ENCODE data around the gene PCBD1. TPM values are rescaled to one million over a fixed set of nuclear protein-coding genes. Genes with fewer than 3 reads are reported as not detected.

Gene PCBD1
- total RNA-seq, 1 experiment from 2014 or later, result 39.7 TPM

DNA sequence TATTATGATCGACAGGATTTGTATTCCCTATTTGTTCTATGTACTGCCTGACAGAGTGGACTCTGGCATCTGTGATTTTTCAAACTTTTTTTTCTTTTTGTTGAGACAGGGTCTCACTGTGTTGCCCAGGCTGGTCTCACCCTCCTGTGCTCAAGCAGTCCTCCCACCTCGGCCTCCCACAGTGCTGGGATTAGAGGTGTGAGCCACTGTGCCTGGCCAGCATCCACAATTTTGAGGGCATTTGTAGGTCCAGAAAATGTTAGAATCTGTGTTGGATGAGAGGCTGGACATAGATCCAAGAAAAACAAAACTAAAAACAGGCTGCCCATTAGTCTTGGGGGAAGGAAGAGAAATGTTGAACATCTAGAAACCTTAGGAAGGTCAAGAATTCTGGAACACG, 38.3 kb downstream of the PCBD1 start:
- TF ChIP-seq, protein P1, sequence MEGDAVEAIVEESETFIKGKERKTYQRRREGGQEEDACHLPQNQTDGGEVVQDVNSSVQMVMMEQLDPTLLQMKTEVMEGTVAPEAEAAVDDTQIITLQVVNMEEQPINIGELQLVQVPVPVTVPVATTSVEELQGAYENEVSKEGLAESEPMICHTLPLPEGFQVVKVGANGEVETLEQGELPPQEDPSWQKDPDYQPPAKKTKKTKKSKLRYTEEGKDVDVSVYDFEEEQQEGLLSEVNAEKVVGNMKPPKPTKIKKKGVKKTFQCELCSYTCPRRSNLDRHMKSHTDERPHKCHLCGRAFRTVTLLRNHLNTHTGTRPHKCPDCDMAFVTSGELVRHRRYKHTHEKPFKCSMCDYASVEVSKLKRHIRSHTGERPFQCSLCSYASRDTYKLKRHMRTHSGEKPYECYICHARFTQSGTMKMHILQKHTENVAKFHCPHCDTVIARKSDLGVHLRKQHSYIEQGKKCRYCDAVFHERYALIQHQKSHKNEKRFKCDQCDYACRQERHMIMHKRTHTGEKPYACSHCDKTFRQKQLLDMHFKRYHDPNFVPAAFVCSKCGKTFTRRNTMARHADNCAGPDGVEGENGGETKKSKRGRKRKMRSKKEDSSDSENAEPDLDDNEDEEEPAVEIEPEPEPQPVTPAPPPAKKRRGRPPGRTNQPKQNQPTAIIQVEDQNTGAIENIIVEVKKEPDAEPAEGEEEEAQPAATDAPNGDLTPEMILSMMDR (conservative IDR thresholded peaks at IDR 0.05), result no peak
- Histone ChIP-seq H2BK5ac (ENCODE audit: insufficient read length, low read length) (no peak overlapping the region), H3K23ac (ENCODE audit: insufficient read length, low read depth, low read length) (no peak overlapping the region), H3K4me2 (ENCODE audit: insufficient read depth, insufficient read length, low read length) (no peak overlapping the region), H3K18ac (ENCODE audit: insufficient read length, low read depth, low read length) (no peak overlapping the region), H4K91ac (ENCODE audit: insufficient read length, low read depth, low read length) (no peak overlapping the region), H3K4ac (ENCODE audit: low read depth, low read length) (no peak overlapping the region), H4K20me1 (ENCODE audit: control insufficient read depth, insufficient read depth, insufficient read length) (no peaks in the 10 kb centered on the region), H3K27ac (ENCODE audit: insufficient read length, low read depth, low read length) (no peak overlapping the region), H4K5ac (ENCODE audit: insufficient read length, low read depth, low read length) (no peak overlapping the region), H3K27me3 (ENCODE audit: insufficient read depth, low read length) (no peaks in the 10 kb centered on the region), H2AFZ (ENCODE audit: low read length) (no peak overlapping the region), H4K8ac (replicated peaks; ENCODE audit: insufficient read length, low read depth, low read length) (no peak overlapping the region), H2BK120ac (ENCODE audit: low read depth, low read length, poor library complexity, severe bottlenecking) (no peak overlapping the region), H2BK15ac (ENCODE audit: low read depth, low read length) (no peak overlapping the region), H3K14ac (ENCODE audit: insufficient read depth, low read length) (no peak overlapping the region), H2BK20ac (ENCODE audit: low read depth, low read length, poor library complexity, severe bottlenecking) (no peak overlapping the region), H2AK5ac (ENCODE audit: insufficient read length, low read length) (no peak overlapping the region), H2BK12ac (ENCODE audit: insufficient read length, low read depth, low read length) (no peak overlapping the region), H3K23me2 (ENCODE audit: insufficient read length, low read depth, low read length, poor library complexity, severe bottlenecking) (no peaks in the 10 kb centered on the region), H3K4me1 (ENCODE audit: insufficient read depth, low read length) (no peaks in the 10 kb centered on the region), H3K9me3 (ENCODE audit: control insufficient read depth, low read depth, low read length) (no peaks in the 10 kb centered on the region), H3K9ac (ENCODE audit: extremely low read depth, insufficient read length, low read length) (no peak overlapping the region), H3K79me2 (ENCODE audit: insufficient read depth, low read length) (no peaks in the 10 kb centered on the region), H3T11ph (ENCODE audit: low read length) (no peak overlapping the region), H3K56ac (ENCODE audit: insufficient read length, low read depth, low read length) (no peak overlapping the region), H3K79me1 (ENCODE audit: insufficient read depth, low read depth, low read length, poor library complexity, severe bottlenecking) (no peaks in the 10 kb centered on the region)
- H3K27ac Mint-ChIP-seq, result no peak overlapping the region
- no peaks in the 10 kb centered on the region for H3K27me3 Mint-ChIP-seq (ENCODE audit: low read depth)
- H3K4me3 Mint-ChIP-seq, result no peak overlapping the region
- H3K4me1 Mint-ChIP-seq, result no peaks in the 10 kb centered on the region
- DNase-seq, result no peak
- no peaks in the 10 kb centered on the region for H3K9me3 Mint-ChIP-seq
- H3K36me3 Mint-ChIP-seq (ENCODE audit: insufficient read depth in 1 of 3, low read depth in 3 of 3), result peaks cover 5 to 55% (median 48%) of the 10 kb centered on the region in 3 experiments; a peak in 6 of 7 replicates
- WGBS (ENCODE audit: extremely low coverage, insufficient read length, low lambda C conversion rate), result no CpG with 5 or more reads among the region's 3 CpGs

Measured in H9 (cell line).